T-helper 9 cell (primary cell): ENCODE results near the gene NLGN3.

Source experiments
- DNase-seq: peaks from one replicate; pipeline ENCODE4 v3.0.0-alpha.2; 2020

The NLGN3 gene

GRCh38 chrX:71118032-71118984 lies 26.3 kb upstream of the NLGN3 start, which contains the start of gene MED12:
MED12 (plus strand) TSS chrX:71118596; CDS start chrX:71118755, 159 bp downstream.
- peak; percentile 67 for DNase-seq

DNA sequence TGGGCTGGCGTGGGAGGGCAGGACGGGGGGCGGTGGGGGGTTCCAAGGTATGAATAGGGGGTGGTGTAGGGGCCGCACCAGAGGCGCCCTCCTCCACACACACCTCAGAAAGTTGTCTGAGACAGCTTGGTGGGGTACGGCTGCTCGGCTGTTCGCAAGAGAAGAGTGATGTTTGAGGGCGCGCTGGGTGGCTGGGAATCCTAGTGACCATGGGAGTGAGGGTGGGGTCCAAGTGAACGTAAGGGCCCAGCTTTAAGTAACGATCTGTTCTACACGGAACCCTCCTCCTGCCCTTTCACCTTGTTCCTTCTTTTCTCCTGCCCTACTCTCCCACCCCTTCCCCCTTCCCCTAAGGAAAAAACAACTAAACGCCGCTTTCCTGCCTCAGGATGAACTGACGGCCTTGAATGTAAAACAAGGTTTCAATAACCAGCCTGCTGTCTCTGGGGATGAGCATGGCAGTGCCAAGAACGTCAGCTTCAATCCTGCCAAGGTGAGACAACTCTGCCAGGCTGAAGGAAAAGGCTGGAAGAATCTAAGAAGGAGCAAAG lies 25.6 kb upstream of the NLGN3 start:
- no peak for DNase-seq

DNA sequence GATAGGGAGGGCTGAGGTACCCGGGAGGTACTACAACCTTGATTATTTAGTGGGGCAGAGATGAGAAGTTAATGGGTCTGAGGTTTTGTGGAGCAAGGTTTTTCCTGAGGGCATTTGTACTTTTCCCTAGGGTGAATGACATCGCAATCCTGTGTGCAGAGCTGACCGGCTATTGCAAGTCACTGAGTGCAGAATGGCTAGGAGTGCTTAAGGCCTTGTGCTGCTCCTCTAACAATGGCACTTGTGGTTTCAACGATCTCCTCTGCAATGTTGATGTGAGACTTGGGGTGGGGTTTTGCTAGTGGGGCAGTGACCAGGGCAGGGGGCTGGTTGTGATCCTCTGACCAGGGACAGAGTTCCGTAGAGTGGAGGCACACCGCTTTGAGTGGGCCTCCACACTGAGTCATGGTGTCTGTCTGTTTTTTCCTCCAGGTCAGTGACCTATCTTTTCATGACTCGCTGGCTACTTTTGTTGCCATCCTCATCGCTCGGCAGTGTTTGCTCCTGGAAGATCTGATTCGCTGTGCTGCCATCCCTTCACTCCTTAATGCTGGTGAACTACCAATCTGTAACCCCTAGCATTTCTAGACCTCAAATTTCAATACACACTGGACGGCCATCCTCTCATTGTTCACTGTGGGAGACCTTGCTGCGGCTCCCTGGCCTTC lies 16.3 kb upstream of the NLGN3 start:
- DNase-seq: no peak

GRCh38 chrX:71128915-71129765 lies 15.5 kb upstream of the NLGN3 start:
- DNase-seq: peak; percentile 76

GRCh38 chrX:71131510-71131909 lies 13.1 kb upstream of the NLGN3 start:
- no peak for DNase-seq

- DNase-seq: no peak
Measured at GRCh38 chrX:71140440-71140839, 4.2 kb upstream of the NLGN3 start.

GRCh38 chrX:71143508-71143907 lies 1.1 kb upstream of the NLGN3 start:
- no peak for DNase-seq

DNA sequence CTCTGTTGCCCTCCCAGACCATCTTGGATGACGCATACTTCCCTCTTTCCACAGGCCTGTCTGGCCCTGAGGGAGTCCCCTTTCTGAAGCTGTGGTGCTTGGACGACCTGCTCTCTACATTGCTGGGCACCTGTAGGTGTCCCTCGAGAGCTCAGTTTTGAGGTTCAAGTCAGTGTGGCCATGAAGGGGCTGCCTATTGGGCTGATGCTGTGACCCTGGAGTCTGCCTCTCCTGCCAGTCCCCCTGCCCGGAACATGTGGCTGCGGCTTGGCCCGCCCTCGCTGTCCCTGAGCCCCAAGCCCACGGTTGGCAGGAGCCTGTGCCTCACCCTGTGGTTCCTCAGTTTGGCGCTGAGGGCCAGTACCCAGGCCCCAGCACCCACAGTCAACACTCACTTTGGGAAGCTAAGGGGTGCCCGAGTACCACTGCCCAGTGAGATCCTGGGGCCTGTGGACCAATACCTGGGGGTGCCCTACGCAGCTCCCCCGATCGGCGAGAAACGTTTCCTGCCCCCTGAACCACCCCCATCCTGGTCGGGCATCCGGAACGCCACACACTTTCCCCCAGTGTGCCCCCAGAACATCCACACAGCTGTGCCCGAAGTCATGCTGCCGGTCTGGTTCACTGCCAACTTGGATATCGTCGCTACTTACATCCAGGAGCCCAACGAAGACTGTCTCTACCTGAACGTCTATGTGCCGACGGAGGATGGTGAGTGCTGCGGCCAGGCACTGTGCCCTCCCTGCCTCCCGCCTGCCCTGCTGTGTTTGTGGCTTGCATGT lies 3.0 kb downstream of the NLGN3 start:
- no peak for DNase-seq

DNA sequence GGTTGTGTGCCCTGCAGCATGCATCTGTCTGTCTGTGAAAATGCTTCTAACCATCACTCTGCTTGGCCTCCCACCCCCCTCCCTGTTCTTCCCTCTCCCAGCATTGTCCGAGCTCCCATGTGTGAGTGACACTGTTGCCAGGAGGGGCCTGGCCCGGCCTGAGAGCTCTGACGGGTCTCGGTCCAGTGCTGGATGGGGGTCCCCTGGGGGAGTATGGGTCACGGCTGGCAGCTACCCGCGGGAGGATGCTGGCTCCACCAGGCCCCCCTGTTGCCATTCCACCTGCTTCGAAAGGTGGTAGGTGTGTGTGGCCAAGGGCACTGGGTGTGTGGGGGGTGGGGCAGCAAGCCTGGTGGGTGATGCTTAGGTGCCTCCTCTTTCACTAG lies 3.6 kb downstream of the NLGN3 start:
- no peak for DNase-seq

GRCh38 chrX:71151366-71151765 lies 6.7 kb downstream of the NLGN3 start:
- DNase-seq: no peak

DNA sequence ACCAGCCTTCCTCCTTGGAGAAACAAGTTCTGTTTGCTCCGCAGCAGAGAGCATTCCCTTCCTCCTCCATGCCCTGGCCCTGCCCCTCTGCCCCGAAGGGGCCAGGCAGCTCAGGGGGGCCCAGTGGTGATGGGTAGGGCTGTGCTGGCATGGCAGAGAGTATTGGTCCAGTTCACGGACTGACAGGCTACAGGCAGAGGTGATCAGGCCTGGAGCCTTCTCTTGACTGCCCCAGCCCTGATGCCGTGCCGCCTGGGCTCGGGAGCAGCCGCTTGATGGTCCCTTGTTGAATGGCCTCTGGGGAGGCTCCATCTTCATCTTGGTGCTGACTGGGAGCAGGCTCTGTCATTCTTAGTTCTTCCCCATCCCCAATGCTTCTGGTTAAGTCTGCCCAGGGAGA lies 9.6 kb downstream of the NLGN3 start:
- DNase-seq: no peak

DNA sequence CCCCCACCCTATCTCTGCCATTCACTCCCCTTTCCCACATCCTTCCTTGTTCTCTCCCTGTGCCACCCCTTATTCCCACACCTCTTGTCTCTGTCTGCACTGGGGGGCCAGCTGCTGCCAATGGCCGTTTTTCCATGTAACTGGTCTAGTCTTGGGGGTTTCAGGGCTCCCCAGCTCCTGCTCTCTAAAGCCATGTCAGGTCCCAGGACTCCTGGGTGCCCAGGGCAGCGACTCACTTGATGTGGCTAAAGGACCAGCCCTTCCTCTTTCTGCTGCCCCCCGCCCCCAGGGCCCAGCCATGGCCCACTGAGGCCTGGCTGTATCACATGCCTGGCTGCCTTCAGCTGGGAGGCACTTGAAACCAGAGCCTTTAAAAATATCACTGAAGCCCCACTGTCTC lies 10.0 kb downstream of the NLGN3 start:
- no peak for DNase-seq

DNA sequence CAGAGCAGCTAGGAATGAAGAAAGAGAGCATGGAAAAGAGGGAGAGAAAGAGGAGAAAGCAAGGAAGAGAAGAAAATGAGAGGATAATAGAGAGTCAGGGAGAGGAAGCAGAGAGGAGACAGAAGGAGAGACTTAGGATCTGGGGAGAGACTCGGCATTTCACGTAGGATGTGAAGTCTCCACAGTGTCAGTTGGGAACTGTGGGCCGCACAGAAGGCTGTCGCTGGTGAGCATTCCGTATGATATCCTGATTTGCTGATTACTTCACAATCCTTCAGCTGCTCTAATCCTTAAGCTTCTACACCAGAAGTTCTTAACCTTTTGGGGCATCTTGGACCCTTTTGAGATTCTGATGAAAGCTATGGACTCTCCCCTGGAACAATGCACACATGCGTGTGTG lies 14.0 kb downstream of the NLGN3 start:
- DNase-seq: no peak

DNA sequence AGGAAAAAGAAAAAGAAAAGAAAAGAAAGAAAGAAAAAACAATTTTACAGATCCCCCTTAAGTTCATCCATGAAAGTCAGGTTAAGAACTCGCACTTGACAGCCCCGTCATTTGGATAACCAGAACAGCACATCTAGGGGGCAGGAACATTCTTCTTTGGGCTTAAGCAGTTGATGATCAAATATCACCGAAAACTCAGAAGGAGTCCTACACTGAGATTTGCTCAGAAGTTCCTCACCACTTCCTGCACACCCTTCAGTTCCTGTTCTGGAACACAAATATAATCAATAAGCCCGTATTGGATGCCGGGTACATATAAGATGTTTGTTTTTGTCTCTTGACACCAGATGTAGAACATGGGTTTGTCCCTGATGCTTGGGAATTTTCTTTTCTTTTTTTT lies 14.7 kb downstream of the NLGN3 start:
- no peak for DNase-seq

DNA sequence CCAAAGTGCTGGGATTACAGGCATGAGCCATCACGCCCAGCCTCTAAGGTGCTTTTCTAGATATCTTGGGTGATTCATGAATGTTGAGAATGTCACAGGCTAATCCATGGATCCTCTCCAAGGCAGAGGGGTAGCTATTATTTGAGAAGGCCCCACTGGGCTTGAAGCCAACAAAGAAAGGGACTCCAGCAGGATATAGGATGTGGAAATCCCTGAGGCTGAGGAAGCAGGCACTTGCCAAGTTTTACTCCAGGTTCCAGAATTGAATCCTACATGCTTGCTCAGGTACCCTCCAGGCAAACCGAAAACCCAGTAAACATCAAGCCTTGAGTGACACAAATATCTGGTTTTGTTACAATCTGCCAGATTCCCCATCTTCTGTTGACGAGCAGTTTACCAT lies 15.8 kb downstream of the NLGN3 start:
- DNase-seq: no peak

- DNase-seq: no peak
Measured at GRCh38 chrX:71162981-71163380, 18.3 kb downstream of the NLGN3 start.

DNA sequence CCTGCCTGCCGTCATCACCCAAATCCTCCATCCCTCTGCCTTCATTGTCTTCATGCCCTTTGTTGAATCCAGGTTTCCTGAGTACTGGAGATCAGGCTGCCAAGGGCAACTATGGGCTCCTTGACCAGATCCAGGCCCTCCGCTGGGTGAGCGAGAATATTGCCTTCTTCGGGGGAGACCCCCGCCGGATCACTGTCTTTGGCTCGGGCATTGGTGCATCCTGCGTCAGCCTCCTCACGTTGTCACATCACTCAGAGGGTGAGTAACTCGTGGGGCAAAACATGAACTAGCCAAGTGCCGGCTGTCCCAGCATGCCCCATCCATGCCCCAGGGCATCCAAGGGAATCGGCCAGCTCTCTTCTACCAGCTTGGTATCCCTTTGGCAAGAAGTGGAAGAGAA lies 19.4 kb downstream of the NLGN3 start:
- no peak for DNase-seq

- no peak for DNase-seq
Measured at GRCh38 chrX:71166461-71166860, 21.8 kb downstream of the NLGN3 start.

GRCh38 chrX:71167031-71167781 lies 22.6 kb downstream of the NLGN3 start:
- DNase-seq: no peak

- no peak for DNase-seq
Measured at GRCh38 chrX:71168134-71168533, 23.5 kb downstream of the NLGN3 start.

- DNase-seq: no peak
Measured at GRCh38 chrX:71169586-71169985, 24.9 kb downstream of the NLGN3 start.
